GM19372 (cell line): ENCODE results near the gene LDLRAP1.
"Not testable (repeated sequence)": the region's sequence is repeated elsewhere in the genome, so short reads cannot be mapped to it uniquely, and the experiment has no call there.

Experiments used
- ATAC-seq: cut with Tn5 transposase; IDR thresholded peaks from one replicate; pipeline ENCODE4 v1.9.1; 2021; ENCODE audit warnings: mild to moderate bottlenecking, low read depth, moderate library complexity; ENCODE audit not compliant: unreplicated experiment

LDLRAP1 gene

GRCh38 chr1:25572708-25573590, 29.5 kb downstream of the LDLRAP1 start:
- no peak for ATAC-seq

- ATAC-seq: no peak
Observed at GRCh38 chr1:25573591-25573930, 30.2 kb downstream of the LDLRAP1 start.

- no peak for ATAC-seq
Observed at GRCh38 chr1:25573961-25574360, 30.6 kb downstream of the LDLRAP1 start.

GRCh38 chr1:25575191-25575590, 31.8 kb downstream of the LDLRAP1 start:
- no peak for ATAC-seq

GRCh38 chr1:25576459-25577133, 33.2 kb downstream of the LDLRAP1 start:
- no peak for ATAC-seq

GRCh38 chr1:25577134-25577920, 33.9 kb downstream of the LDLRAP1 start:
- no peak for ATAC-seq

GRCh38 chr1:25579292-25580252, 36.2 kb downstream of the LDLRAP1 start:
- no peak for ATAC-seq

- ATAC-seq: no peak
Observed at GRCh38 chr1:25580927-25581326, 37.5 kb downstream of the LDLRAP1 start.

GRCh38 chr1:25581764-25582163, 38.4 kb downstream of the LDLRAP1 start:
- ATAC-seq: no peak

- ATAC-seq: no peak
Observed at GRCh38 chr1:25583519-25584370, 40.3 kb downstream of the LDLRAP1 start.

- ATAC-seq: no peak
Observed at GRCh38 chr1:25586181-25586588, 42.8 kb downstream of the LDLRAP1 start.

GRCh38 chr1:25587290-25587689, 43.9 kb downstream of the LDLRAP1 start:
- no peak for ATAC-seq

GRCh38 chr1:25588224-25588623, 44.8 kb downstream of the LDLRAP1 start:
- not testable (repeated sequence) for ATAC-seq

- not testable (repeated sequence) for ATAC-seq
Observed at GRCh38 chr1:25588786-25589185, 45.4 kb downstream of the LDLRAP1 start.

- ATAC-seq: no peak
Observed at GRCh38 chr1:25590096-25590824, 46.9 kb downstream of the LDLRAP1 start.

GRCh38 chr1:25593861-25594260, 50.5 kb downstream of the LDLRAP1 start:
- ATAC-seq: no peak

GRCh38 chr1:25594971-25595370, 51.6 kb downstream of the LDLRAP1 start:
- no peak for ATAC-seq

GRCh38 chr1:25596641-25597040, 53.2 kb downstream of the LDLRAP1 start:
- ATAC-seq: not testable (repeated sequence)
